Lung (tissue), 12 donors: ENCODE measurements around the gene STAC3. TPM values are rescaled to one million over a fixed set of nuclear protein-coding genes. Genes with fewer than 3 reads are reported as not detected.

Source experiments
- ATAC-seq: fragments of 200-7000 bp; cut with Tn5 transposase; one replicate; pipeline ENCODE4 v1.9.1; 2020; ENCODE audit warnings: moderate number of reproducible peaks; ENCODE audit not compliant: insufficient read depth, low FRiP score
- DNase-seq, 3 donors: peaks; one replicate each; pipeline ENCODE4 v3.0.0-alpha.2; 2013 to 2017
- H3K27ac ChIP-seq, 2 donors: one replicate each; pipeline ENCODE4 v1.5.1; 2013; ENCODE audit warnings: mild to moderate bottlenecking in 2 of 2, moderate library complexity in 2 of 2, control low read depth in 1 of 2, inconsistent platforms in 1 of 2, low read depth in 1 of 2, low read length in 1 of 2
- H3K27me3 ChIP-seq, 3 donors: one replicate each; pipeline ENCODE4 v1.5.1; 2013; ENCODE audit warnings: low read length in 2 of 3; ENCODE audit not compliant: control insufficient read depth in 3 of 3, insufficient read depth in 3 of 3
- H3K36me3 ChIP-seq, 4 donors: one replicate each; pipeline ENCODE4 v1.5.1; 2013; ENCODE audit warnings: low read length in 4 of 4, mild to moderate bottlenecking in 1 of 4, moderate library complexity in 1 of 4; ENCODE audit not compliant: control insufficient read depth in 4 of 4, insufficient read depth in 4 of 4
- H3K4me1 ChIP-seq, 5 donors: one replicate each; pipeline ENCODE4 v1.5.1; 2013; ENCODE audit warnings: low read length in 5 of 5, mild to moderate bottlenecking in 2 of 5, moderate library complexity in 1 of 5; ENCODE audit not compliant: control insufficient read depth in 5 of 5, insufficient read depth in 5 of 5
- H3K4me3 ChIP-seq: one replicate; pipeline ENCODE4 v1.5.1; 2013; ENCODE audit warnings: mild to moderate bottlenecking, control low read depth, moderate library complexity
- H3K9ac ChIP-seq, 2 donors: one replicate each; pipeline ENCODE4 v1.5.1; 2013; ENCODE audit warnings: low read length in 2 of 2, control low read depth in 1 of 2; ENCODE audit not compliant: insufficient read depth in 1 of 2
- H3K9me3 ChIP-seq, 4 donors: one replicate each; pipeline ENCODE4 v1.5.1; 2013; ENCODE audit warnings: low read length in 3 of 4, mild to moderate bottlenecking in 1 of 4, moderate library complexity in 1 of 4; ENCODE audit not compliant: control insufficient read depth in 4 of 4, insufficient read depth in 3 of 4
- WGBS, 2 donors: extraction: QIAGEN DNeasy Blood & Tissue Kit; methylation state at CpG; one replicate each; pipeline ENCODE4 v1.1.7; 2013; 5-methylcytosine and 5-hydroxymethylcytosine counted together
- polyA plus RNA-seq, 2 donors: library from polyadenylated mRNA; stranded (reverse); fragments of 200-250 nt; gene quantifications; one replicate each; pipeline ENCODE4 v1.2.1, GENCODE V29; 2013
- total RNA-seq, 2 donors: library from RNA; depleted of rRNA in 1 of 2; stranded (reverse); fragments of >200 nt in 1 of 2; gene quantifications; one replicate each; pipeline ENCODE4 v1.2.1, GENCODE V29; 2014 to 2021
- TF ChIP-seq, protein P1 (sequence below): IDR thresholded peaks from 2 replicates; pipeline ENCODE4 v1.5.1; 2012; ENCODE audit warnings: mild to moderate bottlenecking; ENCODE audit errors: control extremely low read depth, extremely low read depth
- donor health status: control.
- donor health status: control.
- donor health status: Bipolar disorder and iron deficiency.
- donor health status: healthy.
- donor health status: DM: yes; HTN: yes; CAD: no.

Gene STAC3
- total and polyA plus RNA-seq, 4 donors = 1.7 to 7.4 (median 6.4) TPM

GRCh38 chr12:57262126-57262822 lies 11.3 kb upstream of the STAC3 start:
- H3K4me1 ChIP-seq = peaks cover 0 to 11% (median 0%) of the 10 kb centered on the region in 5 donors
- no peaks in the 10 kb centered on the region for H3K27me3 ChIP-seq
- ATAC-seq (no peak), DNase-seq (no peak)
- H3K9me3 ChIP-seq = peaks cover 0 to 3% (median 1%) of the 10 kb centered on the region in 4 donors
- peak overlapping the region in 1 of 2 donors; percentile 79 for H3K27ac ChIP-seq
- no peak overlapping the region for H3K9ac ChIP-seq
- peaks cover 5 to 48% (median 31%) of the 10 kb centered on the region in 4 donors for H3K36me3 ChIP-seq
- TF ChIP-seq, protein P1, sequence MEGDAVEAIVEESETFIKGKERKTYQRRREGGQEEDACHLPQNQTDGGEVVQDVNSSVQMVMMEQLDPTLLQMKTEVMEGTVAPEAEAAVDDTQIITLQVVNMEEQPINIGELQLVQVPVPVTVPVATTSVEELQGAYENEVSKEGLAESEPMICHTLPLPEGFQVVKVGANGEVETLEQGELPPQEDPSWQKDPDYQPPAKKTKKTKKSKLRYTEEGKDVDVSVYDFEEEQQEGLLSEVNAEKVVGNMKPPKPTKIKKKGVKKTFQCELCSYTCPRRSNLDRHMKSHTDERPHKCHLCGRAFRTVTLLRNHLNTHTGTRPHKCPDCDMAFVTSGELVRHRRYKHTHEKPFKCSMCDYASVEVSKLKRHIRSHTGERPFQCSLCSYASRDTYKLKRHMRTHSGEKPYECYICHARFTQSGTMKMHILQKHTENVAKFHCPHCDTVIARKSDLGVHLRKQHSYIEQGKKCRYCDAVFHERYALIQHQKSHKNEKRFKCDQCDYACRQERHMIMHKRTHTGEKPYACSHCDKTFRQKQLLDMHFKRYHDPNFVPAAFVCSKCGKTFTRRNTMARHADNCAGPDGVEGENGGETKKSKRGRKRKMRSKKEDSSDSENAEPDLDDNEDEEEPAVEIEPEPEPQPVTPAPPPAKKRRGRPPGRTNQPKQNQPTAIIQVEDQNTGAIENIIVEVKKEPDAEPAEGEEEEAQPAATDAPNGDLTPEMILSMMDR = no peak
- H3K4me3 ChIP-seq = no peak overlapping the region
- 95 to 97% methylated on average over 3 of the region's 3 CpGs for WGBS, 2 donors

GRCh38 chr12:57261428-57261865 lies 10.5 kb upstream of the STAC3 start:
- H3K4me1 ChIP-seq = peaks cover 0 to 11% (median 0%) of the 10 kb centered on the region in 5 donors
- H3K27me3 ChIP-seq = no peaks in the 10 kb centered on the region
- no peak for DNase-seq
- no peak overlapping the region for H3K4me3 ChIP-seq
- no peak overlapping the region for H3K9ac ChIP-seq
- no peak for ATAC-seq
- TF ChIP-seq, protein P1 = no peak
- WGBS, 2 donors = 66 to 75% methylated on average over 2 of the region's 2 CpGs
- peaks cover 1 to 46% (median 28%) of the 10 kb centered on the region in 4 donors for H3K36me3 ChIP-seq
- peak overlapping the region in 1 of 2 donors; percentile 79 for H3K27ac ChIP-seq
- H3K9me3 ChIP-seq = peaks cover 0 to under 1% (median 0%) of the 10 kb centered on the region in 4 donors

- Histone ChIP-seq H3K4me3 (no peak overlapping the region), H3K36me3 (peaks cover 0 to 49% (median 31%) of the 10 kb centered on the region in 4 donors), H3K4me1 (peaks cover 0 to 11% (median 0%) of the 10 kb centered on the region in 5 donors), H3K9me3 (no peaks in the 10 kb centered on the region), H3K27me3 (no peaks in the 10 kb centered on the region), H3K9ac (no peak overlapping the region), H3K27ac (peak overlapping the region in 1 of 2 donors; percentile 60)
- DNase-seq = no peak
- ATAC-seq = no peak
- WGBS, 2 donors = 91% methylated on average over 4 of the region's 4 CpGs
- TF ChIP-seq, protein P1 = no peak
These were observed 9.4 kb upstream of the STAC3 start for GRCh38 chr12:57260366-57260765.
